NOMO-1 (cell line): ENCODE data around the gene POU2F3.

Experiments
- DNase-seq, 2 experiments: peaks; one replicate each; lab custom pipeline; 2025; ENCODE audit not compliant: unreplicated experiment in 2 of 2; lab: John Stamatoyannopoulos, UW

POU2F3 gene

GRCh38 chr11:120210626-120211521 is 29.1 kb upstream of the POU2F3 start, which contains the start of gene OAF:
Gene OAF (plus strand): TSS chr11:120211032. CDS start chr11:120211280, 248 bp downstream.
- DNase-seq = peak; percentile 77 to 78

- peak in 1 of 2 experiments; percentile 3 for DNase-seq
Measured at GRCh38 chr11:120211522-120212258, 28.2 kb upstream of the POU2F3 start.

GRCh38 chr11:120212259-120212878 is 27.6 kb upstream of the POU2F3 start:
- DNase-seq = no peak

GRCh38 chr11:120212926-120213325 is 27.0 kb upstream of the POU2F3 start:
- no peak for DNase-seq

GRCh38 chr11:120214581-120214980 is 25.4 kb upstream of the POU2F3 start:
- no peak for DNase-seq

- no peak for DNase-seq
Measured at GRCh38 chr11:120215634-120216033, 24.3 kb upstream of the POU2F3 start.

GRCh38 chr11:120216426-120217102 is 23.4 kb upstream of the POU2F3 start:
- DNase-seq = no peak

GRCh38 chr11:120217526-120217925 is 22.4 kb upstream of the POU2F3 start:
- no peak for DNase-seq

- no peak for DNase-seq
Measured at GRCh38 chr11:120217941-120218694, 21.8 kb upstream of the POU2F3 start.

- DNase-seq = no peak
Measured at GRCh38 chr11:120218695-120219033, 21.3 kb upstream of the POU2F3 start.

- no peak for DNase-seq
Measured at GRCh38 chr11:120219232-120219937, 20.6 kb upstream of the POU2F3 start.

- no peak for DNase-seq
Measured at GRCh38 chr11:120219938-120220746, 19.8 kb upstream of the POU2F3 start.

GRCh38 chr11:120220747-120221037 is 19.2 kb upstream of the POU2F3 start:
- no peak for DNase-seq

GRCh38 chr11:120221115-120221752 is 18.7 kb upstream of the POU2F3 start:
- no peak for DNase-seq

- no peak for DNase-seq
Measured at GRCh38 chr11:120222916-120223315, 17.0 kb upstream of the POU2F3 start.

GRCh38 chr11:120223793-120224192 is 16.1 kb upstream of the POU2F3 start:
- DNase-seq = no peak

GRCh38 chr11:120224361-120224760 is 15.6 kb upstream of the POU2F3 start:
- no peak for DNase-seq
